Mucosa of descending colon (tissue), 3 donors: ENCODE results near the gene LINS1. TPM values are rescaled to one million over a fixed set of nuclear protein-coding genes. Genes with fewer than 3 reads are reported as not detected.
A peak's percentile ranks its signal among the peaks of the same experiment; 100 is the strongest.

Experiments used
- ATAC-seq: fragments of 200-7000 bp; cut with Tn5 transposase; one replicate; pipeline ENCODE4 v1.9.1; 2020; ENCODE audit warnings: mild to moderate bottlenecking, moderate library complexity
- DNase-seq, 3 donors: peaks; one replicate each; pipeline ENCODE4 v3.0.0-alpha.2; 2020
- H3K36me3 ChIP-seq: fragments of 200-600 bp; one replicate; pipeline ENCODE4 v1.8.0; 2021; ENCODE audit warnings: low read depth, mild to moderate bottlenecking
- H3K4me1 ChIP-seq: fragments of 200-600 bp; one replicate; pipeline ENCODE4 v1.8.0; 2021; ENCODE audit warnings: low read depth, mild to moderate bottlenecking
- H3K4me3 ChIP-seq: fragments of 200-600 bp; one replicate; pipeline ENCODE4 v1.8.0; 2021; ENCODE audit warnings: mild to moderate bottlenecking
- H3K9me3 ChIP-seq: fragments of 200-600 bp; one replicate; pipeline ENCODE4 v1.8.0; 2021; ENCODE audit warnings: mild to moderate bottlenecking
- intact Hi-C, 2 donors: fragments of 100-400 bp; cut with DNase I in 1 of 2; cut with micrococcal nuclease in 1 of 2; formaldehyde crosslinking; loops; one replicate each; pipeline versions ENCODE4 v1.11.0 to v1.11.1; 2022; cut with DNase I, micrococcal nuclease
- total RNA-seq, 3 donors: library from RNA; stranded (reverse); fragmentation: NEBNext Ultra II Directional in 2 of 3; extraction: Animal tissue kit (Norgen Biotek cat#: 25700) in 2 of 3; gene quantifications; one replicate each; pipeline versions ENCODE4 v1.2.1 to v1.2.4, GENCODE V29; 2021 to 2023
- TF ChIP-seq, protein P1 (sequence below): fragments of 200-600 bp; IDR thresholded peaks from one replicate; pipeline ENCODE4 v1.8.0; 2022; ENCODE audit warnings: antibody characterized with exemption, mild to moderate bottlenecking
- donor health status: DM: no; HTN: no; CAD: no; lungs with moderate emphysema.
- donor health status: DM: no; HTN: no; CAD: no.
- donor health status: DM: no; HTN: yes; CAD: no.

Gene LINS1
- total RNA-seq, 3 donors from 2014 or later, result 18.6 to 32.0 (median 24.2) TPM

DNA sequence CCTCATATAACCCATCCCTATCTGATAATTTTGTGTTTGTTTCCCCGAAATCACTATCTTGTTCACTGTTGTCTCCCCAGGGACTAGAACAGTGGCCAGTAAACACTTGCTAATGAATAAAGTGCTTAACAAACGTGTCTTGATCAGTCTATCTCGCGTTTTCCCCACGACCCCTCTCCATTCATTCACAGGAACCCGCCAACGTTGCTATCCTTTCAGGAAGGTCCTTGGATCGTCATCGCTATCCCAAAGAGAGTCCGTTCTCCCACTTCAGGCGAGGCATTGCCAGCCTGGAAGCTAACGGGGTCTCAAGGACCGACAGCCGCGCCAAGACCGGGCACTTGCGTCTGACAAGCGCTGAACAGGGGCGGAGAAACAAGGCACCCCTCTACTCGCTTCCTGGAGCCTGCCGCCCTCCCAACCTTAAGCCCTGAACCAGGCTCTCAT lies 344 bp downstream of the LINS1 start:
- ATAC-seq (peak; percentile 3), DNase-seq (no peak)
- intact Hi-C loops, result no loop called here
- no peaks in the 10 kb centered on the region for H3K9me3 ChIP-seq
- peak overlapping the region; percentile 66 for H3K4me3 ChIP-seq
- H3K36me3 ChIP-seq, result no peaks in the 10 kb centered on the region
- TF ChIP-seq, protein P1, sequence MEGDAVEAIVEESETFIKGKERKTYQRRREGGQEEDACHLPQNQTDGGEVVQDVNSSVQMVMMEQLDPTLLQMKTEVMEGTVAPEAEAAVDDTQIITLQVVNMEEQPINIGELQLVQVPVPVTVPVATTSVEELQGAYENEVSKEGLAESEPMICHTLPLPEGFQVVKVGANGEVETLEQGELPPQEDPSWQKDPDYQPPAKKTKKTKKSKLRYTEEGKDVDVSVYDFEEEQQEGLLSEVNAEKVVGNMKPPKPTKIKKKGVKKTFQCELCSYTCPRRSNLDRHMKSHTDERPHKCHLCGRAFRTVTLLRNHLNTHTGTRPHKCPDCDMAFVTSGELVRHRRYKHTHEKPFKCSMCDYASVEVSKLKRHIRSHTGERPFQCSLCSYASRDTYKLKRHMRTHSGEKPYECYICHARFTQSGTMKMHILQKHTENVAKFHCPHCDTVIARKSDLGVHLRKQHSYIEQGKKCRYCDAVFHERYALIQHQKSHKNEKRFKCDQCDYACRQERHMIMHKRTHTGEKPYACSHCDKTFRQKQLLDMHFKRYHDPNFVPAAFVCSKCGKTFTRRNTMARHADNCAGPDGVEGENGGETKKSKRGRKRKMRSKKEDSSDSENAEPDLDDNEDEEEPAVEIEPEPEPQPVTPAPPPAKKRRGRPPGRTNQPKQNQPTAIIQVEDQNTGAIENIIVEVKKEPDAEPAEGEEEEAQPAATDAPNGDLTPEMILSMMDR, result no peak
- H3K4me1 ChIP-seq, result peaks cover 17% of the 10 kb centered on the region

DNA sequence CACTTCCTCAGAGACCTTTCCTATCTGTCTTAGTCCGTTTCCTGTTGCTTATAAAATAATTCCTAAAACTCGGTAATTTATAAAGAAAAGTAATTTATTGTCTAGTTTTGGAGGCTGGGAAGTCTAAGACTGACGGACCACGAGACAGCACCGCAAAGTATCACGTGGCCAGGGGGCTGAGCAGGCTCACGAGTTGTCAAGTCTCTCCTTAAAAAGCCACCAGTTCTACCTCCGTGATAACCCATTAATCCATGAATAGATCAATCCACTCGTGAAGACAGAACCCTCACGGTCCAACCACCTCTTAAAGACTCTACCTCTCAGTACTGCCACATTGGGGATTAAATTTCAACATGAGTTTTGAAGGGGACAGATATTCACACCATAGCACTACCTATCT lies 821 bp downstream of the LINS1 start:
- intact Hi-C loops, result no loop called here

DNA sequence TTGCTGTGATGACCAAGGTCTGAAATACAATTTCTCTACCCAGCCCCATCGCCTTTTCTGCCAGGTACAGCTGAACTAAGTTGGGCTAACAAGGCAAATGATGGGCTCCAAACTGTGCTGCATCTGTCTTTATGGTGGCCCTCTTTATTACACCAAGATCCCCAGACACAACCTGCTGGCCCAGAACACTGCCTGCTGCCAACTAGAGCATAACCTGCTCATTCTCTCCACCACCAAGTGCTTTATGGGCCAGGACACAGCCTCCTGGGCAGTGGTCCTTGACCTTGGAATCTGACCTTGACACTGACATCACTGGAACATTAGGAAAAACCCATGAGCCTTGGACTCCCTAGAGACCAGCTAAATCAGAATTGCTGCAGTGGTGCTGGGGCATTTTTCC lies 3.3 kb downstream of the LINS1 start:
- peaks cover 13% of the 10 kb centered on the region for H3K4me1 ChIP-seq
- no peak for ATAC-seq
- no peak for DNase-seq
- intact Hi-C loops, result no loop called here
- no peaks in the 10 kb centered on the region for H3K9me3 ChIP-seq
- H3K36me3 ChIP-seq, result no peaks in the 10 kb centered on the region
- TF ChIP-seq, protein P1, result no peak
- H3K4me3 ChIP-seq, result no peak overlapping the region

More for the DNA sequence above, 821 bp downstream of the LINS1 start:
- peaks cover 17% of the 10 kb centered on the region for H3K4me1 ChIP-seq
- no peaks in the 10 kb centered on the region for H3K9me3 ChIP-seq
- DNase-seq (peak in 2 of 3 donors; percentile 27), ATAC-seq (no peak)
- no peaks in the 10 kb centered on the region for H3K36me3 ChIP-seq
- TF ChIP-seq, protein P1, result no peak
- H3K4me3 ChIP-seq, result peak overlapping the region; percentile 66

DNA sequence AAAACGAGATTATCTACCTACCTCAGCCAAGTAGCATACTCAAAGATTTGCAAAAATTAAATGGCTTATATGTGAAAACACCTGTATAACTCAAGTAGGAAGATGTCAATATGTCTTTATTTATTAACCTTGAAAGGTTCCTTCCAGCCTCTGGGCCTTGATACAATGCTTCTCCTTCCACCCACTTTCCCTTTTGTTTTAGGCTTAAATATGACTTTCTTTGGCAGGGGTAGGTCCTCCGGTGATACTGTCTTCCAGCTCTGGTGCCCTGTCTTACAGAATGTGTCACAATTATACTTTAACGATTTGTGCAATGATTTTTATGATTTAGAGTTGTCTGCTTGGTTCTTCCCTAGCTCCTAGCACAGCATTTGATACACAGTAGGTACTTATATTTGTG lies 4.1 kb downstream of the LINS1 start:
- H3K4me3 ChIP-seq, result no peak overlapping the region
- ATAC-seq, result no peak
- H3K36me3 ChIP-seq, result no peaks in the 10 kb centered on the region
- DNase-seq, result no peak
- TF ChIP-seq, protein P1, result no peak
- peaks cover 9% of the 10 kb centered on the region for H3K4me1 ChIP-seq
- intact Hi-C loops, result no loop called here
- H3K9me3 ChIP-seq, result no peaks in the 10 kb centered on the region

DNA sequence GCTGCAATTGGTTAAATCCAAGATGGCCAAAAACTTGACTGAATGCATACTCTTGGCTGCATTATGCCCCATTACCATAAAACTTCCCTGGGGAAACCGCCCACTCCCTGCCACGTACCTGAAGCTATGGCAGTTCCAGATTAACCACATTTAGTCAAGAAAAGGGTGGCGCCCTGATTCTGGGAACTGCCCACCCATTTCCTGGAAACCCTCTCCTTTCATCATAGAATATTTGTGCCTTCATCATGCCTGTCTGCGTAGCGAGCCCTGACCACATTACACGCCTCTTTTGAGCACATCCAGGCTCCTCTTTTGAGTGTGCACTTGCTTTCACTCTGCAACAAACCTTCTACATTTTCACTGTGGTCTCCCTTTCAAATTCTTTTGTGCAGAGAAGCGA lies 5.2 kb downstream of the LINS1 start:
- peak in 2 of 3 donors; percentile 35 to 62 for DNase-seq
- intact Hi-C loops, result no loop called here
- Histone ChIP-seq H3K4me1 (peaks cover 9% of the 10 kb centered on the region), H3K9me3 (no peaks in the 10 kb centered on the region), H3K36me3 (no peaks in the 10 kb centered on the region), H3K4me3 (no peak overlapping the region)
- peak; percentile 81 for ATAC-seq
- TF ChIP-seq, protein P1, result no peak

DNA sequence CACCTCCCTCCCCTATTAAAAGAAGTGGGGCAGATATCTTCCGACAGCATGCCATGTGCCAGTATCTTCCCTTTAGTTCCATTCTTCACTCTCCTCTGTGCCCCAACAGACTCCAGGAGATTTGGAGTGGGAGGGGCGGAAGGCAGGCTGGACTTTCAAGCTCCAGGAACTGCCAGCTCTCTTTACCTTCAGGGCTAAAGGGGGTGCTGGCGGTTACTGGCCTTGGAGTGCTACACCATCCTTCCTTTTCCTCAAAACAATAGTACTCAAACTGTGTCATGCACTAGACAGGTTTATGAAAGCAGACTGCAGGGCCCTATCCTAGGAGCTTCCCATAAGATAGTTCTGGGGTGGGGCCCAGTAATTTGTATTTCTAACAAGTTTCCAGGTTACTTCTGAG lies 6.0 kb downstream of the LINS1 start:
- DNase-seq, result no peak
- intact Hi-C loops, result no loop called here
- no peaks in the 10 kb centered on the region for H3K9me3 ChIP-seq
- no peak overlapping the region for H3K4me3 ChIP-seq
- TF ChIP-seq, protein P1, result no peak
- ATAC-seq, result peak; percentile 28
- H3K36me3 ChIP-seq, result no peaks in the 10 kb centered on the region
- peaks cover 4% of the 10 kb centered on the region for H3K4me1 ChIP-seq
